ENCODE measurements around the gene ECE1.

GRCh38 chr1:21201650-21202049 lies 88.6 kb downstream of the ECE1 start:
- no peak for TF ChIP-seq CTCF (IDR thresholded peaks at IDR 0.05; ENCODE audit: insufficient read depth, low read length, poor library complexity, severe bottlenecking)
- no peak for TF ChIP-seq EZH2phosphoT487 (conservative IDR thresholded peaks at IDR 0.05; ENCODE audit: low read length)

All from SU-DHL-6 (cell line).